GM21825 (cell line): ENCODE data around the gene ZNF579.

ENCODE experiments used
- ATAC-seq: cut with Tn5 transposase; IDR thresholded peaks from one replicate; pipeline ENCODE4 v1.9.1; 2021; ENCODE audit warnings: mild to moderate bottlenecking, moderate library complexity; ENCODE audit not compliant: unreplicated experiment

Gene ZNF579, protein sequence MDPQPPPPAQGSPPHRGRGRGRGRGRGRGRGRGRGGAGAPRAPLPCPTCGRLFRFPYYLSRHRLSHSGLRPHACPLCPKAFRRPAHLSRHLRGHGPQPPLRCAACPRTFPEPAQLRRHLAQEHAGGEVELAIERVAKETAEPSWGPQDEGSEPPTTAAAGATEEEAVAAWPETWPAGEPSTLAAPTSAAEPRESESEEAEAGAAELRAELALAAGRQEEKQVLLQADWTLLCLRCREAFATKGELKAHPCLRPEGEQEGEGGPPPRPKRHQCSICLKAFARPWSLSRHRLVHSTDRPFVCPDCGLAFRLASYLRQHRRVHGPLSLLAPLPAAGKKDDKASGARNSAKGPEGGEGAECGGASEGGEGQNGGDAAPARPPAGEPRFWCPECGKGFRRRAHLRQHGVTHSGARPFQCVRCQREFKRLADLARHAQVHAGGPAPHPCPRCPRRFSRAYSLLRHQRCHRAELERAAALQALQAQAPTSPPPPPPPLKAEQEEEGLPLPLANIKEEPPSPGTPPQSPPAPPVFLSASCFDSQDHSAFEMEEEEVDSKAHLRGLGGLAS

DNA sequence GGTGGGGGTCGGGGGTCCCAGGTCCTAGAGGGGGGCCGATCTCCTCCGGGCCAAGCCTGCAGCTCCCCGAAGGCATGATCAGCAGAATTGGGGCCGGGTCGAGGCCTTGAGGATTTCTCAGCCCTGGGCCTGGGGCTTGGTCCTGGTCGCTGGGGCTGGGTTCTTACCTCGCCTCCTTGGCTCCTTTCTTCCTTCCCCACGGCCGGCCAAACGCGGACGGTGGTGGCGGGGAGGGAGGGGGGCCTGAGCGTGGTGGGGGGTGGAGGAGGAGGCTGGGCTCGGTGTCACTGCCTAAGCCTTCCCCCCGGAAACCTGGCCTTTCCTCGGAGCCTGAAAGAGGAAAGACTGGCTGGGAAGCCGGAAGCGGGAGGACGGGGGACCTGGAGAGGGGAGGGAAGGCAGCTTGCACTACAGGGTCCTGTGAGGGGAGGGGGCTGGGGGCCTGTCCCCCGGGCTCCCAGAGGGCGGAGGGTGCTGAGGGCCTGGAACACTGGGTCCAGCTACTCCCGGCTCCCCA lies at the start of gene ZNF579:
ZNF579 (minus strand) TSS at position 221 of the 517 bp plus-strand sequence. CDS start 1,209 bp downstream, outside the sequence.
- ATAC-seq: peak; percentile 45

DNA sequence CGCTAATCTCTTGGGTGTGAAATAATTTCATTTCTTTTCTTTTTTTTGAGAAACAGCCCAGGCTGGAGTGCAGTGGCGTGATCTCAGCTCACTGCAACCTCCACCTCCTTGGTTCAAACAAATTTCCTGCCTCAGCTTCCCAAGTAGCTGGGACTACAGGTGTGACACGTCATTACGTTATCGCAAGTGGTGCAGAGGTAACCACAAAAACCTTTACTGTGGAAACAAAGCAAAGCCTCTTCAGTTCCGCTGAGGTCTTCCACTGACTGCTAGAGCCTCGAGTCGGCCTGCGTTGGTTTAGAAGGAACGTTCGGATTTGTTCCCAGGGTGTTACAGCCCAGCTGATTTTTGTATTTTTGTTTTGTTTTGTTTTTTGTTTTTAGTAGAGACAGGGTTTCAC lies 45.7 kb upstream of the ZNF579 start:
- no peak for ATAC-seq

DNA sequence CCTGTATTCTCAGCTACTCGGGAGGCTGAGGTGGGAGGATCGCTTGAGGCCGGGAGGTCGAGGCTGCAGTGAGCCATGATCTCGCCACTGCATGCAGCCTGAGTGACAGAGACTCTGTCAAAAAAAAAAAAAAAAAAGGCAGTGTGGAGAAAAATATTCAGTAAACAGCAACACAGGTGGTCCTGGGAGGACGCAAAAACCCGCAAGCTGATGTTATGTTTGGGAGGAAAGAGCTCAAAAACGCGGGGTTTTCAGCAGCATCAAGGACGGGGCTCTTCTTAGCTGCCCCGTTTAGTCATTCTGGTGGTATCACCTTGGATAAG lies 44.3 kb upstream of the ZNF579 start:
- no peak for ATAC-seq

DNA sequence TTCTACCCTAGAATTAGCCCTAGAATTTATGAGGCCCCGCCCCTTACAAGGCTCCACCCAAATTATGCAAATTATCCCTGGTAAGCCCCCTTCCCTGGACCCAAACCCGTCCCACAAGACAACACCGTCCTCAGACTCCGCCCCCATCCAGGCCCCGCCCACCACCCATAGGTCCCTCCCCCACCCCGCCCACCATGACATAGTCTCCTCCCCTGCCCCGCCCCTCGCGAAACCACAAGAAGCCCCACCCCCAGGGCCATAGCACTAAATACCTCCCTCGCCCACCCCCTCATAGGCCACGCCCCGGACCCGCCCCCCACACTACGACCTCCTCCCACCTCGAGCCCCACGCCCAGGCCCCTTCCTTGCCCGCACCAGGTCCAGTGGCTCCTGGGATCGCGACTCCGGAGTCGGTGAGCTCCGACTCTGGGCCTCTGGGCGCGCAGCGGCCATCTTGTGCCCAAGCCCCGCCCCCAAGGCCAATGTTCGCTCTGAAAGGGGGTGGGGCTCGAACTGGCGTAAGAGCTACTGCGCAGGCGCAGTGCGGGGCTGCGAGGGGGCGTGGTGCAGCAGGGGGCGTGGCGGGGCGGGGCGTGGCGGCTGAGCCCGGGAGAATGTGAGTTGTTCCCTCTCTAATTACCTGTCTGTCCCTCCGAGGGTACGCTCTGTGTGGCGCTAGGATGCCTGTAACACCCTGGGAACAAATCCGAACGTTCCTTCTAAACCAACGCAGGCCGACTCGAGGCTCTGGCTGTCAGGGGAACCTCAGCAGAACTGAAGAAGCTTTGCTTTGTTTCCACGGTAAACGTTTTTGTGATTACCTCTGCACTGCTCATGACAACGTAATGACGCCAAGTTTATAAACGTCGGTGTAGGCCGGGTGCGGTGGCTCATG lies 43.7 kb upstream of the ZNF579 start, which contains the start of gene ZNF784:
ZNF784 (minus strand) TSS at position 458 of the 895 bp plus-strand sequence; CDS start at position 453, 5 bp downstream.
- ATAC-seq: peak; percentile 49

DNA sequence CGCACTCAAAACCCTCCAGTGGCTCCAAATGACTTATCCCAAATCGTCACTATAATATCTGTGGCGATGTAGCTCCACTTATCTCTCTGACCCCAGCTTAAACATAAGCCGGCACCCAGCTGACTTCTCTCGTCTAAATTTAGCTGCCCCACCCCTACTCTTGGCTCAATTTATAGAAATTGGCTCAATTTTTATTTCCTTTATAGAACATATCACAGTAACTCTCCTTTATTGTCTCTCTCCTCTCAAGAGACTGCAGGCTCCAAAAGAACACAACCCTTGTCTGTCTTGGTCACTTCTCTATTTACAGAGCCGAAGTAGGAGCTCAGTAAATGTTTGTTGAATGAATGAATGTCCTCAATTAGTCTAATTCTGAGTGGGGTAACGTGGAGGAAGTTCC lies 42.9 kb upstream of the ZNF579 start:
- ATAC-seq: no peak

DNA sequence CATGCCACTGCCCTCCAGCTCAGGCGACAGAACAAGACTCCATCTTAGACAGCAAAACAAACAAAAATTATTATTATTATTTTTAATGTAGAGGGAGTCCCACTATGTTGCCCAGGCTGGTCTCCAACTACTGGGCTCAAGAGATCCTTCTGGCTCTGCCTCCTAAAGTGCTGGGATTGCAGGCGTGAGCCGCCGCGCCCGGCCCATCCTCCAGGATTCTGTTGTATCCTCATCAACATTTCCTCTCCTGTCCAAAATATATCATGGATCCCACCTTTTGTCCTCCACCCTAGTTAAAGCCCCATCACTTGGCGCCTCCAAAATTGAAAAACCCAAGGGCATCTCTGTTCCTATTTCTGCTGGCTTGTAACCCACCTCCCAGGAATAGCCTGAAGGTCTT lies 42.5 kb upstream of the ZNF579 start:
- ATAC-seq: no peak

DNA sequence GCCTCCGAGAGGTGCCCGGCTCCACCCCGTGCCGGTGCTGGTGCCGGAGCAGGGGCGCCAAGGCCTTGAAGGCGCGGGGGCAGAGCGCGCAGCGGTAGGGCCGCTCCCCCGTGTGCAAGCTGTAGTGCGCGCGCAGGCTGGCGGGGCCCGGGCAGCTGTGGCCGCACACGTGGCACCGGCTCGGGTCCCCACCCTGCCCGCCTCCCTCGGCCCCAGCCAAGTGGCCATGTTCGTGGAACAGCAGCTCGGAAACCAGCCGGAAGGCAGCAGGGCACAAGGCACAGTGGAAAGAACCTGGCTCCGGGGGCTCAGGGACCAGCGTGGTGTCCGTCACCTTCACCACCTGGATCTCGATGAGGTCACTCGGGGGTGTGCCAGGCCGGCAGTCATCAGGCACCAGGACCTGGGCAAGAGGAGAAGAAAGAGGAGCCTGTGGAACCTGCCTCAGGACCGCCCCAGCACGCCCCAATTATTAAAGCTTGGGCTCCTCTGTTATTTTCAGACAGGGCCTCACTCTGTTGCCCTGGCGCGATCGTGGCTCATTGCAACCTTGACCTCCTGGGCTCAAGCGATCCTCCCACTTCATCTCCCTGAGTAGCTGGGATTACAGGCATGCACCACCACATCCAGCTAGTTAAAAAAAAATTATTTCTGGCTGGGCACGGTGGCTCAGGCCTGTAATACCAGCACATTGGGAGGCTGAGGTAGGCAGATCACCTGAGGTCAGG lies 41.8 kb upstream of the ZNF579 start:
- ATAC-seq: no peak

DNA sequence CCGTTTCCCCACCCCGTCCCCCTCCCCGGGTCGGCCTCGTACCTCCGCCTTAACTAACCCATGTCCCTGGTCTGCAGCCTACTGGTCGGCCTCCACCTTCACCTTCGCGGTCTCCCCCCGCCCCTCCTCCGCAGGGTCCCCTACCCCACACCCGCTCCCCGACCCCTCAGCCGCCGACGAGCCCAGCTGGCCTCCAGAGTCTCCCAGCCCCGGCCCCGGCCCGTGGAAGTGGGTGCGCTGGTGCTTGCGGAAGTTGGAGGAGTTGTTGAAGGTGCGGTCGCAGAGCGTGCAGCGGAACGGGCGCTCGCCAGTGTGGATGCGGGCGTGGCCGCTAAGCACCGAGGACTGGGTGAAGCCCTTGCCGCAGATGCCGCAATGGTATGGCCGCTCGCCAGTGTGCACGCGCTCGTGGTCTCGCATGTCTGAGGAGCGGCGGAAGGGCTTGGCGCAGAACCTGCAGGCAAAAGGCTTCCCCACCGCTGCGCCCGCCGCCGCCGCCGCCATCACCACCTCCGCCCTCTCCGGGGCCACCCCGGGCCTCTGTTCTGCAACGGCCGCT lies 41.1 kb upstream of the ZNF579 start:
- no peak for ATAC-seq

DNA sequence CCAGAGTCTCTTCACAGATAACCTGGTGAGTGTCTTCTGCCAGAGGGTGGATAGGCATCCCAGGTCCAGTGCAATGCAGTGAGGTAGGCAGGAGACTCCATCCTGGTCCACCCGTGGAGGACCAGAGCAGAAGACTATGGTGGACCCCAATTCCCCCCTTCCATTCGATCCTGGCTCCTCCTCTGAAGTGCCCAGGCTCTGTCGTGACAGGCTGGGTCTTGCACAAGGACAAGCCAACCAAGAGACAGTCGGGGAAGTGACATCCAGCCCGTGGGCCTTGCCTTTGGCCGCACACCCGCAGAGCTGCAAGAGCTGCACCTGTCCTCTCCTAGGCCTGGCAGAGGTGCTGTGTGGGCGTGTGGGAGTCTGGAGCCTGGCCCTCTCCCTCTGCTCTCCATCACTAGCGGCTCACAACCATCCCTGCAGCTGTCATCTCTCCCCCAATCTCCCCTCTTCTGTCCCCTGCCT lies 40.6 kb upstream of the ZNF579 start:
- ATAC-seq: no peak

DNA sequence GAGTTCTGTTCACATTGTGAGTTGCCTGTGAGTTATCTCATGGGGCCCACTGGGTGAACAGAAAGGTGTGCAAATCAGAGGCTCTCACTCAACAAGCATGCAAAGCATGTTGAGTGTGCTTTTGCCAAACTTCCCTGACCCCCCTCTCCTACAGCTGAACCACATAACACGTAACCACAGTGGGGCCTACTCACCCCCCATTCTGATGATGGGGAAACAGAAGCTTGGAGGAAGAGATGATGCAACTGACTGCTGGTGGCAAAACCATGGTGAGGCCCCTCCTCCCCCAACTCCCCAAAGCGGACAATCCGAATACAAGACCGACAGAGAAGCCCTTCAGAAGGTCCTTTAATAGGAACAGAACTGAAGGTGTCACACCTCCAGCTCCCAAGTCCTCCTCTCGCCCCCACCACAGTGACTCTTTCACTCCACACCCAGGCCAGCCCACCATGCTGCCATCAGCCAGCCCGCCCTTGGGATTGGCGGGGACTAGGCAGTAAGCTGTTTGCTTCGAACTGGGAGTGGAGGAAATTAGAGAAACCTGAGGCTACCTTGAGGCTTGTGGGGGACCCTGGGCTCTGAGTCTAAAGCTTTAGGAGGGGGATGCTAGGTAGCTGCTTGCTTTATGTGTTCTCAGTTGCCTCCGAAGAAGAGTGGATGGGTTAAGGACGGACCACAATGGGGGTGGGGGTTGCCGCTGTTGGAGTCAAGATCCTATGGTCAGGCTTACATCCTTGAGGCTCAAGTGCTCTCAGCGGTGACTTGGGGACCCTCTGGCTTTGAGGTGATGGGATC lies 40.0 kb upstream of the ZNF579 start:
- ATAC-seq: no peak

DNA sequence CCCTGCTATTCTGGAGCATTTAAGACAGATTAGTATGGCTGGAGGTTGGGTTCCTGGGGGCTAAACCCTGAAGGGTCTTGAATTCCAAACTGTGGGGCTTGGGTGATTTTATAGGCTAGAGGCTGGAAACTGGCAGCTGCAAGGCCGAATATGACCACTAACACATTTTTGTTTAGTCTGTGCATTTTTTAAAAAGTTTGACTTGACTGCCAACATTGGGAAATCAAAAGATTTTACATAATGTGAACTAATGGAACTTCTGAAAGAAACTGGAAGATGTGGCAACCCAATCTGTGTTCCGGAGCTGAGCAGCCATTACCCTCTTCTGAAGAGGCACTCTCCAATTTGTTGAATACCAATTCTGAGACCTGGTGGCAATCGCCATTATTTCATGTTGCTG lies 38.6 kb upstream of the ZNF579 start:
- no peak for ATAC-seq

DNA sequence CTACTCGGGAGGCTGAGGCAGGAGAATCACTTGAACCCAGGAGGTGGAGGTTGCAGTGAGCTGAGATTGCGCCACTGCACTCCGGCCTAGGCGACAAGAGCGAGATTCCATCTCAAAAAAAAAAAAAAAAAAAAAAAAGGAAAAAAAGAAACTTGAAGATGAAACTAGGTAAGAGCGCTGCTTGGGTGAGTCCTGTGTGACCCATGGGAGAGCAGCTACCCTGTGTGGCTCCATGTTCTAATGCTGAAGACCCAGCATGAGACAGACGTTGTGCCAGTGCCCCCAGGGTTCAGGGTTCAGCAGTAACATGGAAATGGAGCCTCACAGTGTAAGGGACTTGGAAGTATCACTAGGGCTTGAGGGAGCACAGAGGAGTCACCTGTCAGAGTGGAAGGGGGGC lies 37.8 kb upstream of the ZNF579 start:
- ATAC-seq: no peak

DNA sequence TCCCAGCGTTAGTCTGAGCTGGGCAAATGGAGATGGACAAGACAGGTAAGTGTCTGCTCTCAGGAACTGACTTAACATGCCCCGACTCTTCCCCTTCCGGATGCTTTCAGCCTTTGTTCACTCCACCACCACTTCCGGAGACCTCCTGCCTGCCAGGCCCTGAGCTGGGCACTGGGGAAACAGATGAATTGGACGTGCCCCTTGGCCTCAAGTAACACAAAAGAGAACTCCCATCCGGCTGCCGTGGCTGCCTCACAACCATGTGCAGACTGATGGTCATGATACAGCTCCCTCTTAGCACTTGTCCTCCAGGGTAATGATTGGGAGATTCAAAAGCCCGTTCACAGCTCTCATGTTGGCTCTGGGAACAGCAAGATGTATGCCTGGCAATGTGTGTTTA lies 36.8 kb upstream of the ZNF579 start:
- ATAC-seq: no peak

DNA sequence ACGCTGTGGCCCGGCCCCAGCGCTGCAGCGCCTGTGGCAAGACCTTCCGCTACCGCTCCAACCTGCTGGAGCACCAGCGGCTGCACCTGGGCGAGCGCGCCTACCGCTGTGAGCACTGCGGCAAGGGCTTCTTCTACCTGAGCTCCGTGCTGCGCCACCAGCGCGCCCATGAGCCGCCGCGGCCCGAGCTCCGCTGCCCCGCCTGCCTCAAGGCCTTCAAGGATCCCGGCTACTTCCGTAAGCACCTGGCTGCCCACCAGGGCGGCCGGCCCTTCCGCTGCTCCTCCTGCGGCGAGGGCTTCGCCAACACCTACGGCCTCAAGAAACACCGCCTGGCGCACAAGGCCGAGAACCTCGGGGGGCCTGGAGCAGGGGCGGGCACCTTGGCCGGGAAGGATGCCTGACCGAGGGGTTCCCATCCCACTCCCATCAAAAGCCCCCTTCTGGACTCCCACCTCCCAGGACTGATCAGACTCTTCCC lies 35.8 kb upstream of the ZNF579 start:
- no peak for ATAC-seq

DNA sequence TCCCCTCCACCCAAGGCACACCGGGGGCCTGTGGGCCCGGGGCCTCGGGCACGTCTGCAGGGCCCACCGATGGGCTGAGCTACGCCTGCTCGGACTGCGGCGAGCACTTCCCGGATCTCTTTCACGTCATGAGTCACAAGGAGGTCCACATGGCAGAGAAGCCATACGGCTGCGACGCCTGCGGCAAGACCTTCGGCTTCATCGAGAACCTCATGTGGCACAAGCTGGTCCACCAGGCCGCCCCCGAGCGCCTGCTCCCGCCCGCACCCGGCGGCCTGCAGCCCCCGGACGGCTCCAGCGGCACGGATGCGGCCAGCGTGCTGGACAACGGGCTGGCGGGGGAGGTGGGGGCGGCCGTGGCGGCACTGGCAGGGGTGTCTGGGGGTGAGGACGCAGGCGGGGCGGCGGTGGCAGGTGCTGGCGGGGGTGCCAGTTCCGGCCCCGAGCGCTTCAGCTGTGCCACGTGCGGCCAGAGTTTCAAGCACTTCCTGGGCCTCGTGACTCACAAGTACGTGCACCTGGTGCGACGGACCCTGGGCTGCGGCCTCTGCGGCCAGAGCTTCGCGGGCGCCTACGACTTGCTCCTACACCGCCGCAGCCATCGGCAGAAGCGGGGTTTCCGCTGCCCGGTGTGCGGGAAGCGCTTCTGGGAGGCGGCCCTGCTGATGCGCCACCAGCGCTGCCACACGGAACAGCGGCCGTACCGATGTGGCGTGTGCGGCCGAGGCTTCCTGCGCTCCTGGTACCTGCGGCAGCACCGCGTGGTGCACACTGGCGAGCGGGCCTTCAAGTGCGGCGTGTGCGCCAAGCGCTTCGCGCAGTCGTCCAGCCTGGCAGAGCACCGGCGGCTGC lies 35.1 kb upstream of the ZNF579 start:
- no peak for ATAC-seq

DNA sequence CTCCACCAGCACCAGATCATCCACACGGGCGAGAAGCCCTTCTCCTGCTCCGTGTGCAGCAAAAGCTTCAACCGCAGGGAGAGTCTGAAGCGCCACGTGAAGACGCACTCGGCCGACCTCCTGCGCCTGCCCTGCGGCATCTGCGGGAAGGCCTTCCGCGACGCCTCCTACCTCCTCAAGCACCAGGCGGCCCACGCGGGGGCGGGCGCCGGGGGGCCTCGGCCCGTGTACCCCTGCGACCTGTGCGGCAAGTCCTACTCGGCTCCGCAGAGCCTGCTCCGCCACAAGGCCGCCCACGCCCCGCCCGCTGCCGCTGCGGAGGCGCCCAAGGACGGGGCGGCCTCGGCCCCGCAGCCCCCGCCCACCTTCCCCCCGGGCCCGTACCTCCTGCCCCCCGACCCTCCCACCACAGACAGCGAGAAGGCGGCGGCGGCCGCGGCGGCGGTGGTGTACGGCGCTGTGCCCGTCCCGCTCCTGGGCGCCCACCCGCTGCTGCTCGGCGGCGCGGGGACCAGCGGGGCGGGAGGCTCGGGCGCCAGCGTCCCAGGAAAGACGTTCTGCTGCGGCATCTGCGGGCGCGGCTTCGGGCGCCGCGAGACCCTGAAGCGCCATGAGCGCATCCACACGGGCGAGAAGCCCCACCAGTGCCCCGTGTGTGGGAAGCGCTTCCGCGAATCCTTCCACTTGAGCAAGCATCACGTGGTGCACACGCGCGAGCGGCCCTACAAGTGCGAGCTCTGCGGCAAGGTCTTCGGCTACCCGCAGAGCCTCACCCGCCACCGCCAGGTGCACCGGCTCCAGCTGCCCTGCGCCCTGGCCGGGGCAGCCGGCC lies 34.3 kb upstream of the ZNF579 start:
- no peak for ATAC-seq

DNA sequence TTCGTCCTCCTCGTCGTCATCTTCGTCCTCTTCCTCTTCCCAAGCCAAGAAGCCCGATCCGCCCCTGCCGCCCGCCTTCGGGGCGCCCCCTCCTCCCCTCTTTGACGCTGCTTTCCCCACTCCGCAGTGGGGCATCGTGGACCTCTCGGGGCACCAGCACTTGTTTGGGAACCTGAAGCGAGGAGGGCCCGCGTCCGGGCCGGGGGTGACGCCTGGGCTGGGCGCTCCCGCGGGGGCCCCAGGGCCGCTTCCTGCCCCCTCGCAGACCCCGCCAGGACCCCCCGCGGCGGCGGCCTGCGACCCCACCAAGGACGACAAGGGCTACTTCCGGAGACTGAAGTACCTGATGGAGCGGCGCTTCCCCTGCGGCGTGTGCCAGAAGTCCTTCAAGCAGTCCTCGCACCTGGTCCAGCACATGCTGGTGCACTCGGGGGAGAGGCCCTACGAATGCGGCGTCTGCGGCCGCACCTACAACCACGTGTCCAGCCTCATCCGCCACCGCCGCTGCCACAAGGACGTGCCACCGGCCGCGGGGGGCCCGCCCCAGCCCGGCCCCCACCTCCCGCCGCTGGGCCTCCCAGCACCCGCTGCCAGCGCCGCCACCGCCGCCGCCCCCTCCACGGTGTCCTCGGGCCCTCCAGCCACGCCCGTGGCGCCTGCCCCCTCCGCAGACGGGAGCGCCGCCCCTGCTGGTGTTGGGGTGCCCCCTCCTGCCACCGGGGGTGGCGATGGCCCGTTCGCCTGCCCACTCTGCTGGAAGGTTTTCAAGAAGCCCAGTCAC lies 33.5 kb upstream of the ZNF579 start:
- ATAC-seq: no peak
